Hippocampal formation (tissue), 2 donors: Measurements from ENCODE around the gene RBPJ.
A peak's percentile ranks its signal among the peaks of the same experiment; 100 is the strongest.
"Not testable (repeated sequence)": the region's sequence is repeated elsewhere in the genome, so short reads cannot be mapped to it uniquely, and the experiment has no call there.

Source experiments
- DNase-seq, 2 donors: peaks; one replicate each; lab custom pipeline; 2025; lab: John Stamatoyannopoulos, UW

Gene RBPJ

GRCh38 chr4:26302031-26302899, 18.5 kb upstream of the RBPJ start:
- DNase-seq = no peak

- DNase-seq = no peak
Measured at GRCh38 chr4:26303008-26303407, 17.8 kb upstream of the RBPJ start.

DNA sequence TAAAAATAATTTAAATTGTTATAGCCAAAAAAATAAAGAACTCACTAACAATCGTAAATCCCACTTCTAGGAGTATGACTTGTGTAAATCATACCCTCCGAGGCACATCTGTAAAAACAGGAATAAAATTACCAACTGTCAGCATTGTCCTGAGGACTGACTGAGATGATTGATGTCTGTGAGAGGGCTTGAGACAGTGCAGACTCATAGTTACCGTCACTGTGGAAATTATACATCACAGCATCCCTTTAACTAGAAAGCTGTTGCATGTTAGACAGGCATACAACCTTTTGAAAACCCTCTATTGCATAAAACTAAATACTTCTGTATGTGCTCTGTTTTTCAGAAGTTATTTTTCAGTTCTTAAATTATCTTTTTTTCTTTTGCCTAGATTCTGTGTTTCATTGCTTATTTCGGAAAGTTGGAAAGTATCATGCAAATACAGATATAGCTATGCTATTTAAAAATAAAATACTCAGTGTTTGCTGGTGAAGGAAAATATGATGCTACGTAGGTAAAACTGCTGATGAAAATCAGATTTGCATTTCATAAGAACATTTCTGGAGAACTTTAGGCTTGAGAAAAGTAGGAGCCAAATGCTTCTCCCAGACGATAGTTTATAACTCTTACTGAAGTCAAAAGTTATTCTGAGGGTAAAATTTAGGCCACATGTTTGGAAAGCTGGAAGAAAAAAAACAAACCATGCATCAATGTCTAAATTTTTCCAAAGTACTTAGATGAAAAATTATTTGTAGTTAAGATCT, 13.6 kb upstream of the RBPJ start:
- DNase-seq = no peak

DNA sequence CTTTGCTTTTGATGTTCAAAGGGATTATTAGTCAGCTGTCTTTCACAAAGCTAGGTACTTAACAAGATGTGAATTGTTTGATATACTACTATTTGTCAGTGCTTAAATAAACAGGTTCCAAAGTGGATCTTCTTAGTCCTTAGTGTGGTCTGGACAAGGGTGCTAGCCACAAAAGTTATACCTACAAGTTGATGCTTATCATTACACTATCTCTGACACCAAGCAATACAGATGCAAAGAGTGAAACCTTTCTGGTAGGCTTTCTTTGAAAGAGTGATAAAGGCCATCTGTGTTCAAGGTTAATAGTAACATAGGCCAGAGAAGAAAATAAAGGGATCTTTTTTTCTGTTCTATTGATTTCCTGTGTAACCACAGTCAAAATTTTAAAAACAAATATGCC, 12.2 kb upstream of the RBPJ start:
- DNase-seq = no peak

- DNase-seq = no peak
Measured at GRCh38 chr4:26310264-26310663, 10.6 kb upstream of the RBPJ start.

DNA sequence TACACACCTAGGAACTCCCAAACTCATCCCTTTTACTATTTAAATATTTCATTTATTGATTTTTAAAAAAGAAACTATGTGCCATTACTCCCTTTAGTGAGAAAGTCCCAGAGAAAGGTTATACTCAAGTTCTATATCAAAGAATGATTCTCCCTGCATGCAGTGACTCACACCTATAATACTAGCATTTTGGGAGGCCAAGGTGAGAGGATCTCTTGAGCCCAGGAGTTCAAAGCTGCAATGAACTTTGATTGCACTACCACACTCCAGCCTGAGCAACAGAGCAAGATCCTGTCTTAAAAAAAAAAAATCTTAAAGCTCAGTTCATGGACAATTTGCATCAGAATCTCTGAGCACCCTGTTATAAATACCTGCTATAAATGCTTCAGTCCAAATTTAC, 9.2 kb upstream of the RBPJ start:
- DNase-seq = no peak

DNA sequence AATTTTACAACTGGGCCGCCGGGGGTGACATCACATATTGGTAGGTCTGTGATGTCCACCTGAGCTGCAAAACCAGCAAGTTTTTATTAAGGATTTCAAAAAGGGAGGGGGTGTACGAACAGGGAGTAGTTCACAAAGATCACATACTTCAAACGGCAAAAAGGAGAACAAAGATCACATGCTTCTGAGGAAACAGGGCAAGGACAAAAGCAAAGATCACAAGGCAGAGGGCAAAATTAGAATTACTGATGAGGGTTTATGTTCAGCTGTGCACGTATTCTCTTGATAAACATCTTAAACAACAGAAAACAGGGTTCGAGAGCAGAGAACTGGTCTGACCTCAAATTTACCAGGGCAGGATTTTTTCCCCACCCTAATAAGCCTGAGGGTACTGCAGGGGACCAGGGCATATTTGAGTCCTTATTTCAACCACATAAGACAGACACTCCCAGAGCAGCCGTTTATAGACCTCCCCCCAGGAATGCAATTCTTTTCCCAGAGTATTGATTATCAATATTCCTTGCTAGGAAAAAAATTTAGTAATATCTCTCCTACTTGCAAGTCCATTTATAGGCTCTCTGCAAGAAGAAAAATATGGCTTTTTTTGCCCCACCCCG, 5.4 kb upstream of the RBPJ start:
- DNase-seq = not testable (repeated sequence)

GRCh38 chr4:26317766-26318165, 3.0 kb upstream of the RBPJ start:
- no peak for DNase-seq

- peak; percentile 96 to 97 for DNase-seq
Measured at GRCh38 chr4:26319467-26319948, 1.3 kb upstream of the RBPJ start.

DNA sequence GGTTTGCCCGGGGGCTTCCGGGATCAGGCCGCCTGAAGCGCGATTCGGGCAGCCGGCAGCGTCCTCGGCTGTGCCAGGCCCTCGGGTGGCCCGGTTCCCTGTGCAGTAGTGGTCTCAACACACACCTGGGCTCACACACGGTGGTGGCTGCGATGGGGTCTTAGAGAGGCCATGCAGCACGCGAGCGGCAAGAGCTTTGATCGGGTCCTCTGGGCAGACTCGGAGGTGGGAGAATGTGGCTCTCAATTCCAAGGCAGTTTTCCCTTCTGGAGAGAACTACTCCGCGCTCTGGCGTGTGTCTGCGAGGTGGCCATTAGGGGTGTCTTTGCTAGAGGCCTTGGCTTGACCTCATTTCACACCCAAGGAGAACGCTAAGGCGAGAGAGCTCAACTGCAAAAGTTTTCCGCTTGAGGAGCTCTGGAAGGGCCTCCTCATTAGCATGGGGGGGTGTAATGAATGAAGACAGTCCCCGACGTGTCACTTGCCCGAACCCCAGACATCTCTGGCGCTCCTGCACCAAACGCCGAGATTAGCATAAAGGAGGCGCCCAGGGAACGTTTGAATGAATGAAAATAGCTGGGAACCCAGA, 771 bp upstream of the RBPJ start:
- no peak for DNase-seq

GRCh38 chr4:26321373-26322221, 783 bp downstream of the RBPJ start:
- peak in 1 of 2 donors; percentile 22 for DNase-seq

DNA sequence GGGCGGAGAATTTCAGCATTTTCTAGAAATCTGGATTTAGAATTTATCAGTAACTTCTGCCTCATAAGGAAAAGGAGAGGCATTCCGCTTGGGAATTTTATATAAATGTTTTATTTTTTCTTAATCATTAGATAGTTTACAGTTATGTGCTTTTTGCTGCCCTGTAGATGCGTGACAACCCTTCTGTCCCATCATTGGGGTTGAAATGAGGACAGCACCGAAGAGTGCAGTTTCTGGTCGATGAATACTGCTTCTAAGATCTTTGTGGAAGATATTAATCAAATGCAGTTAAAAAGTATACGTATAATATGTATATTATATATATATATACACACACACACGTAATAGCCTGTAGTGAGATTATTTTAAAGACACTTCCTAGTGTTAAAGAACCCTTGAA, 1.5 kb downstream of the RBPJ start:
- DNase-seq = no peak

- no peak for DNase-seq
Measured at GRCh38 chr4:26323821-26324220, 3.0 kb downstream of the RBPJ start.

GRCh38 chr4:26325191-26325590, 4.4 kb downstream of the RBPJ start:
- DNase-seq = no peak

- no peak for DNase-seq
Measured at GRCh38 chr4:26326791-26327190, 6.0 kb downstream of the RBPJ start.

GRCh38 chr4:26330186-26330787, 9.5 kb downstream of the RBPJ start:
- DNase-seq = peak in 1 of 2 donors; percentile 82

GRCh38 chr4:26330946-26331345, 10.1 kb downstream of the RBPJ start:
- no peak for DNase-seq

- no peak for DNase-seq
Measured at GRCh38 chr4:26331380-26331950, 10.7 kb downstream of the RBPJ start.

DNA sequence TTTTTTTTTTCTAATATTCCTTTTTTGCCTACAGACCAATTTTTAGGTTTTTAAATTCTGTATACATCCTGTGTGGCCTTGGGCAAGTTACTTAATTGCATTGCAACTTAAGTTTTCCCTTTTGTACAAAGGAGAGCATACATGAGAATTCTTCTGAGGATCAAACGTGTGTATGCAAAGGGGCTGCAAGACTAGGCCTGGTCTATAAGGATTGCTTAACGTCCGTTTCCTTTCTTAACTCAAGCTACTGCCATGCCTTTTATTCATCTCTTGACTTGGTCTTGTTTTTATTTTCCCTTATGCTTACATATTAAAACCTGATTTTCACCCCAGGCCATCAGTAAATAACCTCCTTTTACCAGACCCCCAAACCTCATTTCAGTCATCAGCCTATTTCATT, 13.6 kb downstream of the RBPJ start:
- no peak for DNase-seq

DNA sequence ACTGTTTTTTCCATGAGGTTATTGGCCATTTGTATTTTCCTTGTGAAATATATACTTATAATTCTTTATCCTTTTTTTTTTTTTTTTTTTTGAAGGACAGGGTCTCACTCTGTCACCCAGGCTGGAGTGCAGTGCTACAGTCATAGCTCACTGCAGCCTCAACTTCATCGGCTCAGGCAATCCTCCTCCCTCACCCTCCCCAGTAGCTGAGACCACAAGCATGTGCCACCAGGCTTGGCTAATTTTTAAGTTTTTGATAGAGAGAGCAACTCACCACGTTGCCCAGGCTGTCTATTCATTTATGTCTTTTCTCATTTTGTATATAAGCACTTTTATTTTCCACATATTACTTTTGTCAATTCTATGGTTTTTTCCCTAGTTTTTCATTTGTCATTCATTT, 16.8 kb downstream of the RBPJ start:
- DNase-seq = no peak
